IMR-90 (cell line): ENCODE data around the gene NKRF. TPM values are rescaled to one million over a fixed set of nuclear protein-coding genes. Genes with fewer than 3 reads are reported as not detected.

Experiments used
- ATAC-seq: fragments of 200-7000 bp; cut with Tn5 transposase; 2 replicates; pipeline ENCODE4 v1.9.1; 2020; ENCODE audit warnings: low read depth, mild to moderate bottlenecking, moderate library complexity
- BruUV-seq: library from RNA; stranded (reverse); fragments of 400-500 nt; replicated peaks from 2 replicates; lab custom pipeline; 2021; lab: Mats Ljungman, UMichigan
- CTCF ChIA-PET: fragments of 300-600 bp; formaldehyde crosslinking; extraction: SDS; loops from one replicate; lab custom pipeline; 2021; ENCODE audit warnings: antibody characterized with exemption; lab: Yijun Ruan, JAX
- POLR2A ChIA-PET: fragments of 300-600 bp; sonication (Branson Sonifier 250); formaldehyde crosslinking; loops from one replicate; lab custom pipeline; 2022; ENCODE audit warnings: antibody characterized with exemption; ENCODE audit not compliant: unreplicated experiment; lab: Charles Lee
- DNase-seq: peaks from one replicate; pipeline ENCODE4 v3.0.0; 2013
- H2AFZ ChIP-seq: replicated peaks from 2 replicates; pipeline ENCODE3; 2013; ENCODE audit warnings: low read length, mild to moderate bottlenecking; ENCODE audit not compliant: poor library complexity
- H2AK5ac ChIP-seq: 2 replicates; pipeline ENCODE4 v1.6.1; 2013; ENCODE audit warnings: low read depth, low read length, inconsistent platforms
- H2AK9ac ChIP-seq: replicated peaks from 2 replicates; pipeline ENCODE3; 2013; ENCODE audit warnings: mild to moderate bottlenecking, low read depth, low read length, moderate library complexity; ENCODE audit not compliant: poor library complexity
- H2BK120ac ChIP-seq: 2 replicates; pipeline ENCODE4 v1.6.1; 2013; ENCODE audit warnings: low read depth, low read length, inconsistent platforms
- H2BK15ac ChIP-seq: 3 replicates; pipeline ENCODE4 v1.6.1; 2013; ENCODE audit warnings: low read depth, low read length, inconsistent platforms
- H2BK20ac ChIP-seq: 2 replicates; pipeline ENCODE4 v1.6.1; 2013; ENCODE audit warnings: low read depth, mild to moderate bottlenecking, inconsistent platforms, low read length, moderate library complexity
- H2BK5ac ChIP-seq: 2 replicates; pipeline ENCODE4 v1.6.1; 2013; ENCODE audit warnings: mild to moderate bottlenecking, low read depth, low read length, inconsistent platforms; ENCODE audit not compliant: poor library complexity, severe bottlenecking
- H3K14ac ChIP-seq: replicated peaks from 2 replicates; pipeline ENCODE4 v1.6.1; 2013; ENCODE audit warnings: low read depth, low read length, inconsistent platforms
- H3K18ac ChIP-seq: 2 replicates; pipeline ENCODE4 v1.6.1; 2013; ENCODE audit warnings: low read depth, low read length, control low read depth
- H3K23ac ChIP-seq: 2 replicates; pipeline ENCODE4 v1.6.1; 2013; ENCODE audit warnings: low read depth, low read length, inconsistent platforms
- H3K27ac ChIP-seq: 2 replicates; pipeline ENCODE4 v1.5.1; 2013; ENCODE audit warnings: mild to moderate bottlenecking, control low read depth, low read length; ENCODE audit not compliant: insufficient read depth
- H3K27me3 ChIP-seq: 2 replicates; pipeline ENCODE4 v1.6.1; 2013; ENCODE audit warnings: low read length; ENCODE audit not compliant: control insufficient read depth, insufficient read depth
- H3K36me3 ChIP-seq: 2 replicates; pipeline ENCODE4 v1.6.1; 2013; ENCODE audit warnings: low read length, mixed read lengths; ENCODE audit not compliant: control insufficient read depth, insufficient read depth
- H3K4ac ChIP-seq: 2 replicates; pipeline ENCODE4 v1.6.1; 2013; ENCODE audit warnings: low read depth, low read length, inconsistent platforms
- H3K4me1 ChIP-seq: 2 replicates; pipeline ENCODE4 v1.6.1; 2013; ENCODE audit warnings: low read length, mixed read lengths; ENCODE audit not compliant: control insufficient read depth, insufficient read depth
- H3K4me2 ChIP-seq: 2 replicates; pipeline ENCODE4 v1.6.1; 2013; ENCODE audit warnings: low read depth, mild to moderate bottlenecking, control low read depth, low read length, moderate library complexity
- H3K4me3 ChIP-seq: 2 replicates; pipeline ENCODE4 v1.5.1; 2013; ENCODE audit warnings: low read depth, mild to moderate bottlenecking, control low read depth, low read length, moderate library complexity; ENCODE audit not compliant: insufficient read depth
- H3K56ac ChIP-seq: 2 replicates; pipeline ENCODE4 v1.6.1; 2013; ENCODE audit warnings: low read length, inconsistent platforms; ENCODE audit not compliant: insufficient read depth; ENCODE audit errors: extremely low read depth
- H3K79me1 ChIP-seq, 2 experiments: 2 replicates each; pipeline ENCODE4 v1.6.1; 2013; ENCODE audit warnings: low read length in 2 of 2, inconsistent platforms in 1 of 2, low read depth in 1 of 2
- H3K9ac ChIP-seq: 2 replicates; pipeline ENCODE4 v1.6.1; 2013; ENCODE audit warnings: low read depth, low read length, control low read depth
- H3K9me1 ChIP-seq: 2 replicates; pipeline ENCODE4 v1.6.1; 2013; ENCODE audit warnings: low read length, inconsistent platforms; ENCODE audit not compliant: insufficient read depth
- H3K9me3 ChIP-seq: 2 replicates; pipeline ENCODE4 v1.6.1; 2013; ENCODE audit warnings: low read length; ENCODE audit not compliant: control insufficient read depth, insufficient read depth
- H4K20me1 ChIP-seq: 2 replicates; pipeline ENCODE4 v1.6.1; 2013; ENCODE audit warnings: low read length, inconsistent platforms; ENCODE audit not compliant: insufficient read depth
- H4K5ac ChIP-seq: 2 replicates; pipeline ENCODE4 v1.6.1; 2013; ENCODE audit warnings: mild to moderate bottlenecking, low read depth, low read length, control low read depth
- H4K8ac ChIP-seq, 2 experiments: 2 replicates each; pipeline ENCODE4 v1.6.1; 2013; ENCODE audit warnings: low read depth in 2 of 2, low read length in 2 of 2, control low read depth in 1 of 2, inconsistent platforms in 1 of 2
- H4K91ac ChIP-seq: 2 replicates; pipeline ENCODE4 v1.6.1; 2013; ENCODE audit warnings: low read depth, low read length, inconsistent platforms; ENCODE audit not compliant: insufficient read depth
- BHLHE40 ChIP-seq: fragments of 150-350 bp; IDR thresholded peaks from 2 replicates; pipeline ENCODE4 v1.6.1; 2016; ENCODE audit warnings: mild to moderate bottlenecking, low read depth, low read length
- CEBPB ChIP-seq: IDR thresholded peaks from 2 replicates; pipeline ENCODE4 v1.6.1; 2012; ENCODE audit warnings: low read depth, low read length, improper control_type of control experiment
- CHD1 ChIP-seq: IDR thresholded peaks from 2 replicates; pipeline ENCODE4 v1.6.1; 2012; ENCODE audit warnings: low read depth, low read length, improper control_type of control experiment
- CTCF ChIP-seq: conservative IDR thresholded peaks from 2 replicates; pipeline ENCODE4 v1.5.1; 2012; ENCODE audit warnings: mild to moderate bottlenecking, low read depth, low read length, improper control_type of control experiment
- FOS ChIP-seq: fragments of 150-350 bp; IDR thresholded peaks from 2 replicates; pipeline ENCODE4 v1.6.1; 2016; ENCODE audit warnings: low read depth, low read length
- MAFK ChIP-seq: IDR thresholded peaks from 2 replicates; pipeline ENCODE4 v1.6.1; 2012; ENCODE audit warnings: low read depth, low read length, improper control_type of control experiment
- MAZ ChIP-seq: IDR thresholded peaks from 2 replicates; pipeline ENCODE4 v1.6.1; 2012; ENCODE audit warnings: low read depth, mild to moderate bottlenecking, low read length, improper control_type of control experiment, moderate library complexity, borderline replicate concordance
- MXI1 ChIP-seq: IDR thresholded peaks from 2 replicates; pipeline ENCODE4 v1.6.1; 2012; ENCODE audit warnings: low read depth, mild to moderate bottlenecking, low read length, moderate library complexity, borderline replicate concordance
- NFE2L2 ChIP-seq: fragments of 150-350 bp; IDR thresholded peaks from 2 replicates; pipeline ENCODE4 v1.6.1; 2016; ENCODE audit warnings: low read depth, mild to moderate bottlenecking, low read length
- POLR2A ChIP-seq: IDR thresholded peaks from 2 replicates; pipeline ENCODE4 v1.6.1; 2012; ENCODE audit warnings: mild to moderate bottlenecking, low read depth, low read length
- RAD21 ChIP-seq: IDR thresholded peaks from 2 replicates; pipeline ENCODE4 v1.6.1; 2012; ENCODE audit warnings: low read length, improper control_type of control experiment
- RCOR1 ChIP-seq: IDR thresholded peaks from 2 replicates; pipeline ENCODE4 v1.6.1; 2012; ENCODE audit warnings: mild to moderate bottlenecking, low read length, improper control_type of control experiment; ENCODE audit not compliant: insufficient replicate concordance
- RFX5 ChIP-seq: IDR thresholded peaks from 2 replicates; pipeline ENCODE4 v1.8.0; 2012; ENCODE audit warnings: low read depth, mild to moderate bottlenecking, low read length, moderate library complexity
- SMC3 ChIP-seq: fragments of 150-350 bp; IDR thresholded peaks from 2 replicates; pipeline ENCODE4 v1.6.1; 2016; ENCODE audit warnings: low read depth, mild to moderate bottlenecking, antibody characterized with exemption, low read length, moderate library complexity
- USF2 ChIP-seq: fragments of 150-350 bp; IDR thresholded peaks from 2 replicates; pipeline ENCODE4 v1.6.1; 2017; ENCODE audit warnings: mild to moderate bottlenecking, antibody characterized with exemption, low read length, low read depth
- WGBS, 2 experiments: methylation state at CpG; one replicate each; pipeline versions ENCODE4 v1.1.5 to v1.1.7; 2013; ENCODE audit warnings: missing lambda C conversion rate in 2 of 2; ENCODE audit not compliant: insufficient read length in 1 of 2; ENCODE audit errors: extremely low coverage in 2 of 2; 5-methylcytosine and 5-hydroxymethylcytosine counted together
- dilution Hi-C: fragments of 300-500 bp; cut with HindIII; formaldehyde crosslinking; loops from one replicate; pipeline ENCODE4 v1.14.3; 2018; ENCODE audit warnings: low sequenced_read_pairs; ENCODE audit not compliant: unreplicated experiment
- in situ Hi-C: fragments of 300-500 bp; cut with MboI; formaldehyde crosslinking; loops from 3 replicates; pipeline ENCODE4 v1.14.3; 2019; ENCODE audit warnings: low sequenced_read_pairs, inconsistent platforms, mixed read lengths
- intact Hi-C: fragments of 100-400 bp; cut with micrococcal nuclease; formaldehyde crosslinking; loops from 2 replicates; pipeline ENCODE4 v1.10.0; 2022
- polyA plus RNA-seq, 3 experiments: library from polyadenylated mRNA; depleted of rRNA; stranded (reverse); fragments of >200 nt; gene quantifications; 2 replicates each; pipeline ENCODE4 v1.2.3, GENCODE V29; 2012; ENCODE audit warnings: low replicate concordance in 1 of 3
- total RNA-seq: library from RNA; depleted of rRNA; stranded (reverse); fragments of >200 nt; gene quantifications from 2 replicates; pipeline ENCODE4 v1.2.3, GENCODE V29; 2012
- TF ChIP-seq, protein P1 (sequence below): fragments of 150-350 bp; IDR thresholded peaks from 2 replicates; pipeline ENCODE4 v1.6.1; 2016; ENCODE audit warnings: low read depth, mild to moderate bottlenecking, low read length, moderate library complexity, borderline replicate concordance

The NKRF gene
- total and polyA plus RNA-seq, 2 of the 4 experiments (the other 2 are of a cell fraction): 2.2 to 4.1 TPM

- in situ Hi-C loops (no loop called here), dilution Hi-C loops (no loop called here), intact Hi-C loops (no loop called here)
- ChIA-PET POLR2A (no interaction called here), CTCF (no interaction called here)
- H3K9ac ChIP-seq: no peak overlapping the region
- peaks cover 8% of the 10 kb centered on the region for H3K36me3 ChIP-seq
- H2BK20ac ChIP-seq: no peak overlapping the region
- no peak overlapping the region for H4K5ac ChIP-seq
- TF ChIP-seq CEBPB (no peak), RAD21 (no peak), CTCF (no peak), POLR2A (no peak), FOS (no peak), MXI1 (no peak), NFE2L2 (no peak), RCOR1 (no peak), SMC3 (no peak), MAZ (no peak), USF2 (no peak), RFX5 (no peak), CHD1 (no peak), BHLHE40 (no peak), MAFK (no peak)
- TF ChIP-seq, protein P1, sequence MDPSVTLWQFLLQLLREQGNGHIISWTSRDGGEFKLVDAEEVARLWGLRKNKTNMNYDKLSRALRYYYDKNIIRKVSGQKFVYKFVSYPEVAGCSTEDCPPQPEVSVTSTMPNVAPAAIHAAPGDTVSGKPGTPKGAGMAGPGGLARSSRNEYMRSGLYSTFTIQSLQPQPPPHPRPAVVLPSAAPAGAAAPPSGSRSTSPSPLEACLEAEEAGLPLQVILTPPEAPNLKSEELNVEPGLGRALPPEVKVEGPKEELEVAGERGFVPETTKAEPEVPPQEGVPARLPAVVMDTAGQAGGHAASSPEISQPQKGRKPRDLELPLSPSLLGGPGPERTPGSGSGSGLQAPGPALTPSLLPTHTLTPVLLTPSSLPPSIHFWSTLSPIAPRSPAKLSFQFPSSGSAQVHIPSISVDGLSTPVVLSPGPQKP: no peak
- H3K23ac ChIP-seq: no peak overlapping the region
- BruUV-seq: no TSS peak
- no peaks in the 10 kb centered on the region for H4K20me1 ChIP-seq
- no peak overlapping the region for H3K4me2 ChIP-seq
- no peak overlapping the region for H2AK5ac ChIP-seq
- no peak overlapping the region for H4K91ac ChIP-seq
- no peak for DNase-seq
- no peak overlapping the region for H3K4me3 ChIP-seq
- no peaks in the 10 kb centered on the region for H3K27me3 ChIP-seq
- no peak overlapping the region for H2BK5ac ChIP-seq
- WGBS, 2 experiments: 20% methylated on average over 1 of the region's 3 CpGs; no CpG with 5 or more reads in 1 of the 2 experiments
- no peaks in the 10 kb centered on the region for H3K9me3 ChIP-seq
- H3K18ac ChIP-seq: no peak overlapping the region
- no peak overlapping the region for H2AFZ ChIP-seq
- H2AK9ac ChIP-seq: no peak overlapping the region
- no peaks in the 10 kb centered on the region for H3K4me1 ChIP-seq
- no peak overlapping the region for H3K56ac ChIP-seq
- ATAC-seq: no peak
- H2BK120ac ChIP-seq: no peak overlapping the region
- H2BK15ac ChIP-seq: no peak overlapping the region
- no peak overlapping the region for H3K4ac ChIP-seq
- no peaks in the 10 kb centered on the region for H3K79me1 ChIP-seq
- H3K27ac ChIP-seq: no peak overlapping the region
- H3K9me1 ChIP-seq: no peaks in the 10 kb centered on the region
- no peak overlapping the region for H4K8ac ChIP-seq
- H3K14ac ChIP-seq: no peak overlapping the region
Measured at GRCh38 chrX:119635179-119635578, 29.0 kb upstream of the NKRF start.
